ENCODE data around the gene PKN1. TPM values are rescaled to one million over a fixed set of nuclear protein-coding genes. Genes with fewer than 3 reads are reported as not detected.
A peak's percentile ranks its signal among the peaks of the same experiment; 100 is the strongest.
"Not testable (repeated sequence)": the region's sequence is repeated elsewhere in the genome, so short reads cannot be mapped to it uniquely, and the experiment has no call there.

Gene PKN1
- total RNA-seq, 6 donors from 2014 or later: 95.2 to 278 (median 200) TPM

GRCh38 chr19:14395710-14396336 is 37.3 kb upstream of the PKN1 start:
- Histone ChIP-seq H3K4me1 (peaks cover 0 to 7% (median 0%) of the 10 kb centered on the region in 4 donors), H3K27ac (peak overlapping the region in 3 of 4 donors; percentile 34 to 43 (median 35)), H3K27me3 (no peaks in the 10 kb centered on the region), H3K4me3 (no peak overlapping the region), H3K36me3 (peaks cover 18 to 91% (median 78%) of the 10 kb centered on the region in 4 donors), H3K9me3 (no peaks in the 10 kb centered on the region)
- ATAC-seq (ENCODE audit: low FRiP score in 2 of 2): peak; percentile 30 to 50
- no peak for DNase-seq
- WGBS, 2 donors: 81 to 85% methylated on average over 4 to 16 of the region's 16 CpGs
- TF ChIP-seq EP300 (IDR thresholded peaks at IDR 0.05) (no peak), CTCF (IDR thresholded peaks at IDR 0.05) (no peak), POLR2A (IDR thresholded peaks at IDR 0.05) (no peak), POLR2AphosphoS5 (IDR thresholded peaks at IDR 0.05) (no peak)

GRCh38 chr19:14396730-14397129 is 36.4 kb upstream of the PKN1 start:
- 100% methylated on average over 1 of the region's 3 CpGs; no CpG with 5 or more reads in 1 of the 2 donors for WGBS, 2 donors
- H3K9me3 ChIP-seq; H3K4me3 ChIP-seq; ATAC-seq (ENCODE audit: low FRiP score in 2 of 2); DNase-seq; H3K27me3 ChIP-seq; H3K4me1 ChIP-seq: not testable (repeated sequence)
- peaks cover 16 to 91% (median 78%) of the 10 kb centered on the region in 4 donors for H3K36me3 ChIP-seq
- H3K27ac ChIP-seq: peak overlapping the region in 1 of 4 donors; percentile 30

- DNase-seq; H3K4me3 ChIP-seq; ATAC-seq (ENCODE audit: low FRiP score in 2 of 2); H3K9me3 ChIP-seq; H3K27me3 ChIP-seq; H3K27ac ChIP-seq; H3K4me1 ChIP-seq: not testable (repeated sequence)
- peaks cover 16 to 91% (median 77%) of the 10 kb centered on the region in 4 donors for H3K36me3 ChIP-seq
- WGBS, 2 donors: 93 to 97% methylated on average over 12 to 14 of the region's 16 CpGs
Observed at GRCh38 chr19:14397168-14397567, 35.9 kb upstream of the PKN1 start.

- WGBS, 2 donors: 88 to 92% methylated on average over 11 of the region's 11 CpGs
- TF ChIP-seq EP300 (IDR thresholded peaks at IDR 0.05) (no peak), POLR2AphosphoS5 (IDR thresholded peaks at IDR 0.05) (no peak), CTCF (IDR thresholded peaks at IDR 0.05) (no peak), POLR2A (IDR thresholded peaks at IDR 0.05) (no peak)
- Histone ChIP-seq H3K9me3 (no peaks in the 10 kb centered on the region), H3K36me3 (peaks cover 24 to 91% (median 78%) of the 10 kb centered on the region in 4 donors), H3K4me3 (no peak overlapping the region), H3K27me3 (no peaks in the 10 kb centered on the region), H3K4me1 (peaks cover 0 to 9% (median 0%) of the 10 kb centered on the region in 4 donors), H3K27ac (peak overlapping the region in 1 of 4 donors; percentile 52)
- ATAC-seq (ENCODE audit: low FRiP score in 2 of 2): no peak
- no peak for DNase-seq
Observed at GRCh38 chr19:14400951-14401431, 32.1 kb upstream of the PKN1 start.

GRCh38 chr19:14401468-14402195 is 31.5 kb upstream of the PKN1 start:
- 91 to 93% methylated on average over 17 to 18 of the region's 18 CpGs for WGBS, 2 donors
- H3K9me3 ChIP-seq: no peaks in the 10 kb centered on the region
- no peak overlapping the region for H3K4me3 ChIP-seq
- TF ChIP-seq CTCF (IDR thresholded peaks at IDR 0.05) (no peak), EP300 (IDR thresholded peaks at IDR 0.05) (no peak), POLR2AphosphoS5 (IDR thresholded peaks at IDR 0.05) (no peak), POLR2A (IDR thresholded peaks at IDR 0.05) (no peak)
- no peaks in the 10 kb centered on the region for H3K27me3 ChIP-seq
- no peak for DNase-seq
- ATAC-seq (ENCODE audit: low FRiP score in 2 of 2): no peak
- peaks cover 0 to 15% (median 4%) of the 10 kb centered on the region in 4 donors for H3K4me1 ChIP-seq
- H3K36me3 ChIP-seq: peaks cover 27 to 91% (median 76%) of the 10 kb centered on the region in 4 donors
- peak overlapping the region in 2 of 4 donors; percentile 27 to 52 for H3K27ac ChIP-seq
